C4-2B (cell line): ENCODE data around the gene ENTPD8.
A peak's percentile ranks its signal among the peaks of the same experiment; 100 is the strongest.

ENCODE experiments used
- H3K27ac ChIP-seq: fragments of 450-650 bp; 2 replicates; pipeline ENCODE4 v1.5.1; 2017
- CTCF ChIP-seq: fragments of 450-650 bp; conservative IDR thresholded peaks from 2 replicates; pipeline ENCODE4 v1.5.1; 2017; ENCODE audit warnings: mild to moderate bottlenecking
- ZFX ChIP-seq: fragments of 450-650 bp; IDR thresholded peaks from 2 replicates; pipeline ENCODE4 v1.6.1; 2017

ENTPD8 gene

GRCh38 chr9:137486141-137486490 lies 45.0 kb upstream of the ENTPD8 start:
- no peak for TF ChIP-seq CTCF
- TF ChIP-seq ZFX, result no peak
- peak overlapping the region; percentile 75 for H3K27ac ChIP-seq

- H3K27ac ChIP-seq, result peak overlapping the region; percentile 75
- TF ChIP-seq CTCF (no peak), ZFX (peak; percentile 68; the same call in 1 of the 2 replicates)
Observed at GRCh38 chr9:137485343-137486140, 44.4 kb upstream of the ENTPD8 start.

- peak overlapping the region; percentile 75 for H3K27ac ChIP-seq
- TF ChIP-seq CTCF (no peak), ZFX (peak; percentile 78; the same call in 1 of the 2 replicates)
Observed at GRCh38 chr9:137484551-137485315, 43.6 kb upstream of the ENTPD8 start.

GRCh38 chr9:137482094-137482781 lies 41.1 kb upstream of the ENTPD8 start:
- H3K27ac ChIP-seq, result peak overlapping the region; percentile 91
- no peak for TF ChIP-seq ZFX
- TF ChIP-seq CTCF, result no peak

GRCh38 chr9:137480686-137481683 lies 39.8 kb upstream of the ENTPD8 start:
- H3K27ac ChIP-seq, result peak overlapping the region; percentile 91
- TF ChIP-seq ZFX (no peak), CTCF (no peak)

GRCh38 chr9:137479892-137480685 lies 38.9 kb upstream of the ENTPD8 start:
- H3K27ac ChIP-seq, result peak overlapping the region; percentile 91
- TF ChIP-seq ZFX (no peak), CTCF (no peak)
